DMS153 treated with DMSO at 0.1 percent for 48 hours (cell line): ENCODE data around the gene DHRS7B.

ENCODE experiments used
- DNase-seq: peaks from one replicate; lab custom pipeline; 2025; ENCODE audit not compliant: unreplicated experiment; lab: John Stamatoyannopoulos, UW

The DHRS7B gene

GRCh38 chr17:21149621-21150020, 22.9 kb downstream of the DHRS7B start:
- DNase-seq = no peak

- DNase-seq = no peak
Measured at GRCh38 chr17:21152731-21153130, 26.0 kb downstream of the DHRS7B start.

- no peak for DNase-seq
Measured at GRCh38 chr17:21157586-21158370, 31.0 kb downstream of the DHRS7B start.

- DNase-seq = no peak
Measured at GRCh38 chr17:21160401-21160800, 33.6 kb downstream of the DHRS7B start.

GRCh38 chr17:21161498-21162393, 35.0 kb downstream of the DHRS7B start:
- no peak for DNase-seq

GRCh38 chr17:21162394-21162775, 35.6 kb downstream of the DHRS7B start:
- no peak for DNase-seq

- no peak for DNase-seq
Measured at GRCh38 chr17:21163101-21163500, 36.3 kb downstream of the DHRS7B start.

GRCh38 chr17:21164216-21164615, 37.5 kb downstream of the DHRS7B start:
- no peak for DNase-seq

- DNase-seq = no peak
Measured at GRCh38 chr17:21164620-21165019, 37.9 kb downstream of the DHRS7B start.

- no peak for DNase-seq
Measured at GRCh38 chr17:21165922-21166594, 39.3 kb downstream of the DHRS7B start.

GRCh38 chr17:21166595-21167210, 39.9 kb downstream of the DHRS7B start:
- DNase-seq = no peak

GRCh38 chr17:21167303-21167702, 40.5 kb downstream of the DHRS7B start:
- DNase-seq = no peak

- no peak for DNase-seq
Measured at GRCh38 chr17:21168555-21168865, 41.7 kb downstream of the DHRS7B start.

- no peak for DNase-seq
Measured at GRCh38 chr17:21169496-21169895, 42.7 kb downstream of the DHRS7B start.

- DNase-seq = no peak
Measured at GRCh38 chr17:21170809-21171208, 44.0 kb downstream of the DHRS7B start.

GRCh38 chr17:21171309-21171922, 44.7 kb downstream of the DHRS7B start:
- DNase-seq = no peak

GRCh38 chr17:21171970-21172510, 45.3 kb downstream of the DHRS7B start:
- no peak for DNase-seq

GRCh38 chr17:21172846-21173245, 46.1 kb downstream of the DHRS7B start:
- no peak for DNase-seq

GRCh38 chr17:21173543-21173942, 46.8 kb downstream of the DHRS7B start:
- no peak for DNase-seq

- no peak for DNase-seq
Measured at GRCh38 chr17:21174186-21174585, 47.4 kb downstream of the DHRS7B start.

GRCh38 chr17:21174713-21175112, 47.9 kb downstream of the DHRS7B start:
- DNase-seq = no peak
